Gastroesophageal sphincter (tissue), 4 donors: ENCODE results near the gene TEX2. TPM values are rescaled to one million over a fixed set of nuclear protein-coding genes. Genes with fewer than 3 reads are reported as not detected.

Source experiments
- ATAC-seq: fragments of 150-250 bp; one replicate; pipeline ENCODE4 v1.9.1; 2016; ENCODE audit warnings: mild to moderate bottlenecking, moderate library complexity
- H3K27ac ChIP-seq, 4 donors: fragments of 200-600 bp; sonication (generic) in 3 of 4; 1 replicate in 3 of 4; 2 replicates in 1 of 4; pipeline ENCODE4 v1.5.1; 2016 to 2019
- H3K27me3 ChIP-seq: fragments of 200-600 bp; sonication (generic); one replicate; pipeline ENCODE4 v1.5.1; 2019
- H3K36me3 ChIP-seq, 2 donors: fragments of 200-600 bp; sonication (generic); one replicate each; pipeline ENCODE4 v1.5.1; 2019; ENCODE audit warnings: control low read depth in 1 of 2
- H3K4me1 ChIP-seq, 3 donors: fragments of 200-600 bp; sonication (generic); 1 replicate in 2 of 3; 2 replicates in 1 of 3; pipeline ENCODE4 v1.5.1; 2016 to 2019; ENCODE audit warnings: control low read depth in 2 of 3
- H3K4me3 ChIP-seq, 2 donors: fragments of 200-600 bp; sonication (generic); one replicate each; pipeline ENCODE4 v1.5.1; 2019; ENCODE audit warnings: mild to moderate bottlenecking in 1 of 2, moderate library complexity in 1 of 2
- H3K9me3 ChIP-seq, 3 donors: fragments of 200-600 bp; sonication (generic); one replicate each; pipeline ENCODE4 v1.5.1; 2017 to 2019; ENCODE audit warnings: control low read depth in 2 of 3
- CTCF ChIP-seq, 4 experiments: fragments of 200-600 bp in 2 of 4; fragments of 450-650 bp in 2 of 4; sonication (generic) in 1 of 4; IDR thresholded peaks; one replicate each; pipeline ENCODE4 v1.5.1; 2017 to 2019; ENCODE audit warnings: antibody characterized with exemption in 4 of 4, mild to moderate bottlenecking in 2 of 4, moderate library complexity in 2 of 4
- EP300 ChIP-seq: sonication (generic); formaldehyde crosslinking; IDR thresholded peaks from one replicate; pipeline ENCODE4 v1.6.1; 2017; ENCODE audit warnings: antibody characterized with exemption, mild to moderate bottlenecking
- POLR2A ChIP-seq, 2 donors: fragments of 450-650 bp; IDR thresholded peaks; one replicate each; pipeline ENCODE4 v1.6.1; 2017; ENCODE audit warnings: antibody characterized with exemption in 2 of 2, mild to moderate bottlenecking in 2 of 2, moderate library complexity in 1 of 2
- POLR2AphosphoS5 ChIP-seq: sonication (generic); formaldehyde crosslinking; IDR thresholded peaks from one replicate; pipeline ENCODE4 v1.6.1; 2017; ENCODE audit warnings: antibody characterized with exemption
- WGBS, 2 donors: methylation state at CpG; one replicate each; pipeline ENCODE4 v1.1.5; 2018; ENCODE audit warnings: low coverage in 1 of 2; 5-methylcytosine and 5-hydroxymethylcytosine counted together
- total RNA-seq, 4 donors: library from RNA; depleted of rRNA; stranded (reverse); fragments of >200 nt; gene quantifications; one replicate each; pipeline ENCODE4 v1.1.0, GENCODE V29; 2016

TEX2 gene
- total RNA-seq, 4 donors from 2014 or later = 37.8 to 60.9 (median 47.0) TPM

DNA sequence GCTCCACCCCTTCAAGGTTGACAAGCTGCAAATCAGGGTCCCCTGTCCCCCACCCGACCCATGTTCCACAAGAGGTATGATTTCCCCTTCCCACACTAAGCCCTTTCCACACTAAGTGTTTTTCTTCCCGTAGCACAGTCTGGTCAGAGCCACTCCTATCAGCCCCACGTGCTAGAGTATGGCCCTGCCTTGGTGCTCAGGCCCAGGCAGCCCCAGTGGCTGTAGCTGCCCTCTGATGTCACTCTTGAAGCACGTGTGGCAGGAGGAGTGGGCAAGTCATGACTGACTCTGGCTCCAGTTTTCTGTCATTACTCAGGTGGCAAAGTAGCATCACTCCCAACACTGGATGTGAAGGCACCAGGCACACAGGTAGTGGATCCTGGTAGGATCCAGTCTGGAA lies 97.7 kb downstream of the TEX2 start:
- Histone ChIP-seq H3K27ac (no peak overlapping the region), H3K4me1 (peaks cover 0 to 4% (median 0%) of the 10 kb centered on the region in 3 donors), H3K27me3 (no peaks in the 10 kb centered on the region), H3K36me3 (peaks cover 0 to 51% of the 10 kb centered on the region in 2 donors), H3K9me3 (no peaks in the 10 kb centered on the region), H3K4me3 (no peak overlapping the region)
- ATAC-seq = no peak
- WGBS, 2 donors = 92 to 100% methylated on average over 2 of the region's 4 CpGs
- TF ChIP-seq POLR2A (IDR thresholded peaks at IDR 0.05) (no peak), POLR2AphosphoS5 (no peak), CTCF (IDR thresholded peaks at IDR 0.05) (no peak), EP300 (no peak)

- Histone ChIP-seq H3K36me3 (peaks cover 0 to 51% of the 10 kb centered on the region in 2 donors), H3K27ac (no peak overlapping the region), H3K4me3 (no peak overlapping the region), H3K27me3 (no peaks in the 10 kb centered on the region), H3K4me1 (peaks cover 0 to 2% (median 0%) of the 10 kb centered on the region in 3 donors), H3K9me3 (no peaks in the 10 kb centered on the region)
- ATAC-seq = no peak
- WGBS, 2 donors = 93 to 100% methylated on average over 4 to 6 of the region's 6 CpGs
- no peak for TF ChIP-seq POLR2A (IDR thresholded peaks at IDR 0.05)
- no peak for TF ChIP-seq POLR2AphosphoS5
- no peak for TF ChIP-seq CTCF (IDR thresholded peaks at IDR 0.05)
- TF ChIP-seq EP300 = no peak
Observed at GRCh38 chr17:64164596-64165285, 98.3 kb downstream of the TEX2 start.

DNA sequence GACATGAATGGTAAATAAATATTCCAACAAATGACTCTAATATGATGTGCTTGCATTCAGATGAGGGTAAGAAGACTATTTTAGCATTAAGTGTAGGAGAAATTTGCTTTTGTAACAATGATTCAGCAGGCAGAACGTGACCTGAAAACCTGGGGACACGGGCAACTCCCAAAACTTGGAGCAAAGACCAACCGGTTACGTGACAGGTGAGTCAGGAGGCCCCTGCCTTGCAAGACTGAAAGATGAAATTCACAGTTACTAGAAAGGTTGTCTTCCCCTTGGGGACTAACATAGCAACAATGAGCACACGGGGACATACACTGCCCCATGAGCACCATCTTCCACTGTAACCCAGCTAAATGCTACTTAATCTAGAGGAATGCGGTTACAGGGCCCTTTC lies 99.6 kb downstream of the TEX2 start:
- Histone ChIP-seq H3K36me3 (peaks cover 0 to 53% of the 10 kb centered on the region in 2 donors), H3K9me3 (no peaks in the 10 kb centered on the region), H3K4me3 (no peak overlapping the region), H3K27me3 (no peaks in the 10 kb centered on the region), H3K4me1 (no peaks in the 10 kb centered on the region), H3K27ac (no peak overlapping the region)
- TF ChIP-seq CTCF (IDR thresholded peaks at IDR 0.05) = no peak
- TF ChIP-seq POLR2A (IDR thresholded peaks at IDR 0.05) = no peak
- no peak for TF ChIP-seq EP300
- TF ChIP-seq POLR2AphosphoS5 = no peak
- no peak for ATAC-seq
- 80 to 100% methylated on average over 5 to 6 of the region's 6 CpGs for WGBS, 2 donors

DNA sequence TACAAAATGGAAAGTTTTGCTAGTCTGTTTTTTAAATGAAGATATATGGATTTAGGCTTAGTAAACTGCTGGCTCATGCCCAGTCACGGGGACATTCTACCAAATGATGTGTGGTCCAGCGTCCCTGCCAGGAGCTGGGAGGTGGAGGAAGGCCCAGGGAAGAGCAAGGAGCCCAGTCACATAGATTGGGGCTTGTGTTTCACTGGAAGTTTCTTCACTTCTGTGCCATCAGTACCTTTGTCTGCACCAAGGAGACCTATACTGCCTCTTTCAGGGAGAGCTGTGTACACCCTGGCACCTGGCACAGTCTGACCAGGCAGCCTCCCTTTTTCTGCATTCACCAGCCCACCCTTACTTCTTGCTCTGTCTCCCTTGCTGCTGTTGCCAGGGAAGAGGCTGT lies 100.5 kb downstream of the TEX2 start:
- TF ChIP-seq POLR2AphosphoS5 = no peak
- TF ChIP-seq CTCF (IDR thresholded peaks at IDR 0.05) = no peak
- TF ChIP-seq EP300 = no peak
- TF ChIP-seq POLR2A (IDR thresholded peaks at IDR 0.05) = no peak
- ATAC-seq = no peak
- H3K36me3 ChIP-seq = peaks cover 0 to 48% of the 10 kb centered on the region in 2 donors
- no peak overlapping the region for H3K27ac ChIP-seq
- H3K9me3 ChIP-seq = no peaks in the 10 kb centered on the region
- no peaks in the 10 kb centered on the region for H3K27me3 ChIP-seq
- H3K4me3 ChIP-seq = no peak overlapping the region
- no peaks in the 10 kb centered on the region for H3K4me1 ChIP-seq
- 94% methylated on average over 2 of the region's 2 CpGs; no CpG with 5 or more reads in 1 of the 2 donors for WGBS, 2 donors
